Activated CD4-positive, alpha-beta T cell treated with anti-CD3 and anti-CD28 coated beads for 24 hours (primary cell): Measurements from ENCODE around the gene TMEM53.

Experiments used
- DNase-seq, 2 donors: peaks; one replicate each; pipeline ENCODE4 v3.0.0-alpha.2; 2020; ENCODE audit warnings: low read depth in 2 of 2

Gene TMEM53

GRCh38 chr1:44698138-44698537 lies 23.9 kb upstream of the TMEM53 start:
- DNase-seq, result no peak

DNA sequence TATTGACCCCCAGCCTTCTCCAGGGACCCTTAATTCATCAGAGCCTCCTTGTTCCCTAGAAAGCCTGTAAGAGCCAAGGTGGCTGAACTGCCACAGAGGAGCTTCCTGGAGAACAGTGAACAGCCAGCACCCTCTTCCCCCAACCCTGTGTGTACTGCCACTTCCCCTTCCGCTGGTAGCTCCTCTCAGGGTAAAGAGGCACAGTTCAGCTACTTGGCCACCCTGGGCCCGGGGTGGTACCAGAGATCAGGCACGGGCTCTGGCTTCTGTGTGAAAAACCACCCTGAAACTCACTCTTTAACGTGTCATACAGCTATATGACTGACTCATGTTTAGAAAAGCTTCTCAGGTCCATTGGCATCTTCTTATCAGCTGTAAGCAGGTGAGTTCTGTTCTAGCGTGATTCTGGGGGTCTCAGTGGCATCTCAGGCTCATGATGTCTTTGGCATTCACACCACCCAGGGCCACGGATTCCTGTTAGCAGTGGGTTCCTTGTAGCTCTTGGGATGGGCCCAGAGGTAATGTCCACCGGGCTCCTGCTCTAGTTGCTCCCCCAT lies 22.6 kb upstream of the TMEM53 start:
- no peak for DNase-seq

GRCh38 chr1:44696101-44696500 lies 21.8 kb upstream of the TMEM53 start:
- no peak for DNase-seq

GRCh38 chr1:44695671-44696070 lies 21.4 kb upstream of the TMEM53 start:
- no peak for DNase-seq

DNA sequence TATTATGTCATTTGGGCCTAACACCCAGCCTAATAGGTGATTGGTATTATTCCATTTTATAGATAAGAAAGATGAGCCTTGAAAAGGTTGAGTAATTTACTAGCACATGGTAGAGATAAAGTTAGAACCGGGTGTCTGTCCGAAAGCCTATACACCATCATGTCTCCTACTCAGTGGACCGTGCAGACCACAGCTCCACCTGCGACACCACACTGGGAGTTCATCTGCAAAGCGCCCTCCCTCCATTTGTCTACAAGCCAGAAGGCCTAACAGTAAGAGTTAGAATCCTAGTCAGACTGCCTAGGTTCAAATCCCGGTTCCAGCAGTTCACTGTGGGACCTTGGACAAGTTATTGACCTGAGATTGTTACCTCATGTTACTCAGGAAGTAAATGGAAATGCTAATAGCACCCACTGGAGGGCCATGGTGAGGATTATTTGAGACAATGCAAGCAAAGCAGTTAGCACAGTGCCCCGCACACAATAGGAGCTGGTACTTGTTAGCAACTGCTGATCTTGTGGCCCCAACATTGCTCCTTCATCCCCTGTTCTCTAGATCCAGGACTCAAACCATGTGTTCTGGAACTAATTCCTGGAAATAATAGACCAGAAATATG lies 20.7 kb upstream of the TMEM53 start:
- no peak for DNase-seq

DNA sequence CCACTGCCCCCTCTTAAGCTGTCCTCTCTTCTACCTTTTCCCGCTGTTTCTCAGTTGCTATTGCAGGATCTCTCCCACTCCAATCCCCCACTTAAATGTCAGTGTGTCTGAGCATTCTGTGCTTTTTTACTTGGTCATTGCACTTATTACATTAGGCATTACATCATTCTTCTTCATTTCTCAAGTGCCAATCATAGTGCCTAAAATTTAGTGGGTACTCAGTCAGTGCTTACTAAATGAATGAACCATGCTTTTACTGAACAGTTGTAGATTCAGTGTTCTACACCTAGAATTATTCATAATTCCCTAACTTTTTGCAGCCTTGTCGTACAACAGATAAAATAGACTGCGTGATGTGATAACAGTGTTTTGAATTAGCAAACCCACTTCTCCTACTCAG lies 19.6 kb upstream of the TMEM53 start:
- DNase-seq, result no peak

GRCh38 chr1:44693159-44693558 lies 18.9 kb upstream of the TMEM53 start:
- no peak for DNase-seq

- DNase-seq, result no peak
Observed at GRCh38 chr1:44689447-44689765, 15.1 kb upstream of the TMEM53 start.

GRCh38 chr1:44688760-44689446 lies 14.6 kb upstream of the TMEM53 start:
- no peak for DNase-seq

GRCh38 chr1:44685881-44686280 lies 11.6 kb upstream of the TMEM53 start:
- DNase-seq, result no peak

DNA sequence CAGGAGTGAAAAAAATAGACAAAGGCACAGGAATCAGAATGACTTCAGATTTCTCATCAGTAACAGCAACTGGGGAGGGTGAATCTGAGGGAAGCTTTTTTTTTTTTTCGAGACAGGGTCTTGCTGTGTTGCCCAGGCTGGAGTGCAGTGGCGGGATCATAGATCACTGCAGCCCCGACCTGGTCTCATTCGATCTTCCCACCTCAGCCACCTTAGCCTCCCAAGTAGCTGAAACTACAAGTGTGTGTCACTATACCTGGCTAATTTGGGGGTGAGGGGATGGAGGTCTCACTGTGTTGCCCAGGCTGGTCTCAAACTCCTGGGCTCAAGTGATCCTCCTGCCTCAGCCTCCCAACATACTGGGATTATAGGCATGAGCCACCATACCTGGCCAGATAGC lies 10.9 kb upstream of the TMEM53 start:
- DNase-seq, result no peak

GRCh38 chr1:44684525-44684924 lies 10.2 kb upstream of the TMEM53 start:
- DNase-seq, result no peak

DNA sequence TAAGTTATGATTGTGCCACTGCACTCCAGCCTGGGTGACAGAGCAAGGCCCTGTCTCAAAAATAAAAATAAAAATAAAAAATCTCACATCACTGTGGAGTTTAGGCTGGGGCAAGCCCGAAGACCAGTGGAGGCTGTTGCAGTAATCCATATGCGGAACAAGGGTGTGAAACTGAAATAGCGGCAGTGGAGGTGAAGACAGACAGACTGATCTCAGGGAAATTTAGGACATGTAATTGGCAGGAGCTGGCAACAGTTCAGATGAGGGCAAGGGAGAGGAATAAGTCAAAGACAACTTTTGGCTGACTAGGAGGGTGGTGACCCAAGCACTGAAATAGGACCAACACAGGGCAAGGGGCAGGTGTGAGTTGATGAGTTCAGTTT lies 8.6 kb upstream of the TMEM53 start:
- no peak for DNase-seq

GRCh38 chr1:44681905-44682882 lies 7.9 kb upstream of the TMEM53 start:
- DNase-seq, result no peak

DNA sequence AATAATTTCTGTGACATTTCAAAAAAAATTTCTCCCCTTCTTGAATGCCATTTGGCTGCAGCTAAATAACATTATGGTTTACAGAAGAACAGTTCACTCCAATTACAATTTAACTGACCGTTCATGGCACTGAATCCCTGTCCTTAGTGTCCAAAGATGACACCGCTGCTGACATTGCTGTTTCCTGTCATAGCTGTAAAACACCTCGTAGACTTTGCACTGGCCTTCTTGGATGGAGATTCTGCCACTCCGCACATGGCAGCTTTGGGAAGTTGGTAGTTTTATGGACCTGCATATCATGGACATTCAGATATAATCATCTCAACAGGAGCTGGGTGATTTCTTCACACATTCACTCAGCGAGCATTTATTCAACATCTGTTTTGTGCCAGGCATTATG lies 5.2 kb upstream of the TMEM53 start:
- no peak for DNase-seq

DNA sequence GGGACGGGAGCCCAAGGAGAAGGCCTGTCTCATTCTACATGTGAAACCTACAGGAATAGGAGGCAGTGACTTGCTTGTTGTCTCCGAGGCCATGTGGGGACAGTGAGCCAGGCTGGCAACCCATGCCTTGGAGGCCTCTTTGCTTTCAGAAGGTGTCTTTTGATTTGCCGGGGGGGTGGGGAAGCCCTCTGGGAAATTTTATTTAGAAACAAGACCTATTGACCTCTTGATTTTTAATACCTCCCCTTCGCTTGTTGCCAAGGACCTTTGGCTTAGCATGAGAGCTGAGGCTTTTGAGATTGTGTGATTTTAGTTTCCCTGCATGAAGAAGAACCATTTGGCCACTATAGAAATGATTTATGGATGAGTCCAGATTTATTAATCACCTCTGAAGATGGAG lies 4.3 kb upstream of the TMEM53 start:
- DNase-seq, result no peak

DNA sequence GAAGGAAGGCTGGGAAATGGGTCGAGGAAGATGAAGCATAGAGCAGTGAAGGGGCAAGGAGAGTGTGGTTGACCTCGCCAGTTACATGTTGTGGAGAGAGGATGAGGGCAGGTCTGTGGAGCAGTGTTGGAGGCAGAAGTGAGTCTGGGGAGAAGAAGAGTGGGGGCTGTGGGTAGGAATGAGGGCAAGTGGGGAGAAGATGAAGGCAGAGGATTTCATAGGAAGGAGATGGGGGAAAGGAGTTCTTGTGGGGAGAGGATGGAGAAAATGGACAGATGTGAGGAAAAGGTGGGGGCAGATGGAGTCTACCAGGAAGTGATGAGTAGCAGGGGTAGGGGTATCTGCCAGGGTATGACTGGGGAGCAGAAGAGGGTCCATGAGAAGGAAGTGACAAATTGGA lies 3.8 kb upstream of the TMEM53 start:
- no peak for DNase-seq

DNA sequence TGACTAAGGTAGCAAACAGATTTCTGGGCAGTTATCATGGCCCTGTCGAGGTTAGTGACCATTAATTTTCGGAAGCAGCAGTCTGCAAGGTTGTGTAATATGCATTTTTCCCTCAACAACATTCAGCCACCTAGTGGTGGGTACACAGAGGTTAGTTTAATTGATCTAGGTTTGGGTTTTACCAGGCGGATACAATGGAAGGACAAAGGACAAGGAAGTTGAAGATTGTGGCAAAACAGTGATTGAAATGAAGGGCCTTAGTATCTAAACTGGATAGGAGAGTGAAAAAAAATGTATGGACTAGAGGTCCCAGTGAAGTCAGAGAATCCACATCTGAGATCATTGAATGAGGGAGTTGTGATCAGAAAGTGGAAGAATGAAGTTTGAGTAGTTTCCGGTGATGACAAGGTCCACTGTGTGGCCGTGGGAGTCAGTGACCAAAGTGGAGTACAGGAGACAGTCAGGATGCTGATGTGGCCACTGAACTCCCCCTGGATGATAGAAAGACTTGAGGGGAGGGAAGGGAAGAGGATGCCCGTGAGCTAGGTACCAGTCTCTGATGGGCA lies 3.0 kb upstream of the TMEM53 start:
- DNase-seq, result no peak

DNA sequence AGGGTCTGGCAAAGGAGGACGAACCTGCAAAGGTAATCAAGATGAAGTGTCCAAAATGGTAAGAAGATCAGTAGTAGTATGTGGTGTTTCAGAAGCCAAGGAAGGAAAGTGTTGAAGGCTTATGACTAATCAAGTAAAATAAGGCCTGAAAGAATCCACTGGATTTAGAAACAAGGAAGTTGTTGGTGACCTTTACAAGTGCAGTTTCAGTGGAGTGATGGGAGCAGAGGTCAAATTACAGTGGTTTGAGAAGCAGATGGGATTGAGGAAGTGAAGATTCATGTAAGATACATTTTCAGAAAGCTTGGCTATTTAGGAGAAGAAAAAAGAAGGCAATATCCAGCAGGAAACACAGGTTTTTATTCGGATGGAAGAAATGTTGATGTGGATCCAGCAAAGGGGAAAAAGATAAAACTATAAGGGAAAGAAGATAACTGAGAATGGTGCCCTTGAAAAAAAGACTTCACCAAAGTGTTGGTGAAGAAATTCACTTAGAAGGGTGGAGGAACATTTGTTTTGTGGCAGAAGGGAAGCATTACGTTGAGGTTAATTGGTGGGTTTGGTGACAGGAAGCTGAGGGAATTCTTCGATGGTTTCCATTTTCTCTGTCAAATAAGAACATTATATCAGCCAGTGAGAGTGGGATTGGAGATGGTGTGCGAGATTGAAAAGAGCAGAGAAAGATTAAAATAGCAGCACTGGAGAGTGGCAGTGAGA lies 2.4 kb upstream of the TMEM53 start:
- no peak for DNase-seq

- DNase-seq, result no peak
Observed at GRCh38 chr1:44675186-44675585, 905 bp upstream of the TMEM53 start.

DNA sequence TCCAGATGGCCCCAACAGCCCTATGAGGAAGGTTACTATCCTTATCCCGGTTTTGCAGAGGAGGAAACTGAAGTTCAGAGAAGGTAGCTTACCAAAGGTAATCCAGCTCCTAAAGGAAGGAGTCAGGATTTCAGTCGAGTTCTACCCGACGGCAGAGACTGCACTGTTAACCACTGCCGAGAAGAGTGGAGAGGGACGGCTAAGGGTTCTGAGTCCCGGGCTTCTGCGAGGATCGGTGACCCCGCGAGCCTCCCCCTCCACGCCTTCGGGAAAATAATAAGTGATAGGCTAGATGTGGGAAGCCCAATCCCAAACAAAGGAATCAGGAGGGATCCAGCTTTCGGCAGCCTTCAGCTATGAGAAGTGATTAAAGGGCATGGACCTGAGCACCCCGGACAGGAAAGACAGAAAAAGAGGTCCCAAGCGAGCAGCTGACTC lies 587 bp downstream of the TMEM53 start:
- DNase-seq, result no peak
